Liver (tissue), 9 donors: ENCODE results near the gene NUTF2. TPM values are rescaled to one million over a fixed set of nuclear protein-coding genes. Genes with fewer than 3 reads are reported as not detected.

Source experiments
- DNase-seq: peaks from one replicate; pipeline ENCODE4 v3.0.0-alpha.2; 2017; ENCODE audit warnings: low spot score
- H3K27ac ChIP-seq, 2 donors: one replicate each; pipeline ENCODE4 v1.7.0; 2013; ENCODE audit warnings: inconsistent platforms in 2 of 2, low read length in 2 of 2, control low read depth in 1 of 2, low read depth in 1 of 2, mild to moderate bottlenecking in 1 of 2
- H3K27me3 ChIP-seq, 4 donors: one replicate each; pipeline versions ENCODE4 v1.6.1 to v1.7.0; 2013; ENCODE audit warnings: low read length in 3 of 4, inconsistent platforms in 1 of 4, mild to moderate bottlenecking in 1 of 4, moderate library complexity in 1 of 4; ENCODE audit not compliant: control insufficient read depth in 4 of 4, insufficient read depth in 4 of 4
- H3K36me3 ChIP-seq, 4 donors: one replicate each; pipeline versions ENCODE4 v1.6.1 to v1.7.0; 2013; ENCODE audit warnings: low read length in 3 of 4, mild to moderate bottlenecking in 3 of 4, low read depth in 1 of 4, moderate library complexity in 1 of 4; ENCODE audit not compliant: control insufficient read depth in 4 of 4, insufficient read depth in 3 of 4
- H3K4me1 ChIP-seq, 4 donors: one replicate each; pipeline versions ENCODE4 v1.6.1 to v1.7.0; 2013; ENCODE audit warnings: low read length in 3 of 4, mild to moderate bottlenecking in 3 of 4, moderate library complexity in 1 of 4; ENCODE audit not compliant: control insufficient read depth in 4 of 4, insufficient read depth in 4 of 4
- H3K4me3 ChIP-seq, 3 donors: one replicate each; pipeline versions ENCODE4 v1.6.1 to v1.7.0; 2013; ENCODE audit warnings: low read length in 3 of 3, control low read depth in 1 of 3, low read depth in 1 of 3, mild to moderate bottlenecking in 1 of 3
- H3K9ac ChIP-seq, 2 donors: one replicate each; pipeline ENCODE4 v1.7.0; 2013; ENCODE audit warnings: low read length in 2 of 2, mild to moderate bottlenecking in 2 of 2, moderate library complexity in 2 of 2, control low read depth in 1 of 2, low read depth in 1 of 2
- H3K9me3 ChIP-seq, 4 donors: one replicate each; pipeline versions ENCODE4 v1.6.1 to v1.7.0; 2013; ENCODE audit warnings: low read length in 3 of 4; ENCODE audit not compliant: control insufficient read depth in 4 of 4
- ATF3 ChIP-seq: IDR thresholded peaks from 2 replicates; pipeline ENCODE4 v1.6.1; 2016; ENCODE audit warnings: antibody characterized with exemption
- CTCF ChIP-seq: fragments of 150-350 bp; IDR thresholded peaks from 2 replicates; pipeline ENCODE4 v1.5.1; 2017; ENCODE audit warnings: improper control_type of control experiment, low read depth, low read length; ENCODE audit not compliant: missing input control
- FOXA1 ChIP-seq: IDR thresholded peaks from 2 replicates; pipeline ENCODE4 v1.6.1; 2016; ENCODE audit warnings: antibody characterized with exemption
- FOXA2 ChIP-seq: IDR thresholded peaks from 2 replicates; pipeline ENCODE4 v1.6.1; 2016; ENCODE audit warnings: antibody characterized with exemption
- GABPA ChIP-seq, 2 donors: IDR thresholded peaks in 1 of 2; conservative IDR thresholded peaks in 1 of 2; 2 replicates each; pipeline ENCODE4 v1.6.1; 2016; ENCODE audit warnings: antibody characterized with exemption in 2 of 2, mild to moderate bottlenecking in 1 of 2, moderate library complexity in 1 of 2
- HNF4A ChIP-seq, 2 donors: conservative IDR thresholded peaks; 2 replicates each; pipeline ENCODE4 v1.6.1; 2016; ENCODE audit warnings: antibody characterized with exemption in 2 of 2, mild to moderate bottlenecking in 2 of 2
- HNF4G ChIP-seq: IDR thresholded peaks from 2 replicates; pipeline ENCODE4 v1.6.1; 2016; ENCODE audit warnings: antibody characterized with exemption
- JUND ChIP-seq, 2 donors: IDR thresholded peaks; 2 replicates each; pipeline ENCODE4 v1.6.1; 2016; ENCODE audit warnings: antibody characterized with exemption in 2 of 2
- MAX ChIP-seq: IDR thresholded peaks from 2 replicates; pipeline ENCODE4 v1.6.1; 2016; ENCODE audit warnings: antibody characterized with exemption
- NR2F2 ChIP-seq: IDR thresholded peaks from 2 replicates; pipeline ENCODE4 v1.6.1; 2016; ENCODE audit warnings: antibody characterized with exemption
- RAD21 ChIP-seq, 2 donors: IDR thresholded peaks; 2 replicates each; pipeline ENCODE4 v1.6.1; 2016; ENCODE audit warnings: antibody characterized with exemption in 2 of 2, mild to moderate bottlenecking in 2 of 2
- REST ChIP-seq: IDR thresholded peaks from 2 replicates; pipeline ENCODE4 v1.6.1; 2016; ENCODE audit warnings: antibody characterized with exemption, mild to moderate bottlenecking
- RXRA ChIP-seq, 2 donors: IDR thresholded peaks; 2 replicates each; pipeline ENCODE4 v1.6.1; 2017 to 2018; ENCODE audit warnings: antibody characterized with exemption in 2 of 2, mild to moderate bottlenecking in 1 of 2
- SP1 ChIP-seq: IDR thresholded peaks from 2 replicates; pipeline ENCODE4 v1.6.1; 2018; ENCODE audit warnings: antibody characterized with exemption, mild to moderate bottlenecking
- ZBTB33 ChIP-seq: IDR thresholded peaks from 2 replicates; pipeline ENCODE4 v1.6.1; 2016; ENCODE audit warnings: antibody characterized with exemption
- WGBS: extraction: QIAGEN DNeasy Blood & Tissue Kit; methylation state at CpG from one replicate; pipeline ENCODE4 v1.1.7; 2013; 5-methylcytosine and 5-hydroxymethylcytosine counted together
- polyA plus RNA-seq, 2 donors: library from polyadenylated mRNA; stranded (reverse) in 1 of 2; unstranded in 1 of 2; fragments of 200-250 nt in 1 of 2; fragments of >200 nt in 1 of 2; fragmentation: Nextera tagmentation in 1 of 2; extraction: Ambion mirVana in 1 of 2; gene quantifications; one replicate each; pipeline versions ENCODE4 v1.2.1 to v1.2.3, GENCODE V29; 2013 to 2015
- total RNA-seq, 2 donors: library from RNA; depleted of rRNA; stranded (reverse); fragments of >200 nt; gene quantifications; one replicate each; pipeline ENCODE4 v1.2.3, GENCODE V29; 2014
- donor health status: healthy.
- donor health status: healthy.
- donor health status: healthy.
- donor health status: healthy.
- donor health status: healthy.

The NUTF2 gene
- total and polyA plus RNA-seq, 4 donors = 27.4 to 69.5 (median 54.8) TPM

- no peaks in the 10 kb centered on the region for H3K27me3 ChIP-seq
- no peaks in the 10 kb centered on the region for H3K9me3 ChIP-seq
- H3K9ac ChIP-seq = peak overlapping the region; percentile 80 to 81
- H3K27ac ChIP-seq = peak overlapping the region; percentile 89 to 97
- WGBS = 12% methylated on average over 2 of the region's 2 CpGs
- peaks cover 14 to 54% (median 42%) of the 10 kb centered on the region in 4 donors for H3K4me1 ChIP-seq
- no peak for DNase-seq
- peak overlapping the region; percentile 60 to 84 (median 80) for H3K4me3 ChIP-seq
- TF ChIP-seq HNF4G (no peak), NR2F2 (no peak), JUND (IDR thresholded peaks at IDR 0.05) (no peak), MAX (no peak), FOXA2 (no peak), ATF3 (no peak), RXRA (IDR thresholded peaks at IDR 0.05) (no peak), CTCF (no peak), FOXA1 (no peak), REST (no peak), SP1 (no peak), RAD21 (IDR thresholded peaks at IDR 0.05) (no peak), ZBTB33 (no peak)
- no peaks in the 10 kb centered on the region for H3K36me3 ChIP-seq
These were observed 742 bp upstream of the NUTF2 start for GRCh38 chr16:67846063-67846319.

GRCh38 chr16:67847064-67847861 lies 530 bp downstream of the NUTF2 start, which contains the start of gene CENPT:
TSS of gene CENPT (minus strand) at chr16:67847693. CDS start at chr16:67833859, 13,834 bp downstream.
- DNase-seq = peak; percentile 71
- under 1% methylated on average over 62 of the region's 62 CpGs for WGBS
- Histone ChIP-seq H3K36me3 (no peaks in the 10 kb centered on the region), H3K27ac (peak within 1 kb of the TSS; percentile 89 to 97), H3K9ac (peak within 1 kb of the TSS; percentile 81 to 95), H3K4me1 (peaks cover 14 to 53% (median 42%) of the 10 kb centered on the region in 4 donors), H3K9me3 (no peaks in the 10 kb centered on the region), H3K27me3 (no peaks in the 10 kb centered on the region), H3K4me3 (peak within 1 kb of the TSS; percentile 80 to 92 (median 84))
- no peak for TF ChIP-seq FOXA2
- TF ChIP-seq HNF4A (conservative IDR thresholded peaks at IDR 0.05) = no peak
- no peak for TF ChIP-seq JUND (IDR thresholded peaks at IDR 0.05)
- no peak for TF ChIP-seq CTCF
- TF ChIP-seq ATF3 = no peak
- TF ChIP-seq SP1 = no peak
- TF ChIP-seq FOXA1 = no peak
- TF ChIP-seq GABPA (IDR thresholded peaks at IDR 0.05 in 1 of 2, conservative IDR thresholded peaks at IDR 0.05 in 1 of 2) = no peak
- no peak for TF ChIP-seq ZBTB33
- no peak for TF ChIP-seq RAD21 (IDR thresholded peaks at IDR 0.05)
- TF ChIP-seq NR2F2 = no peak
- no peak for TF ChIP-seq MAX
- no peak for TF ChIP-seq HNF4G
